ENCODE measurements around the gene VPS11.

VPS11 gene

GRCh38 chr11:119085437-119085847 is 17.8 kb downstream of the VPS11 start:
- DNase-seq (ENCODE audit: low spot score), result peak; percentile 36
- no peak for TF ChIP-seq CTCF (IDR thresholded peaks at IDR 0.05; ENCODE audit: extremely low read depth, missing control alignments)

- TF ChIP-seq CTCF (IDR thresholded peaks at IDR 0.05; ENCODE audit: extremely low read depth, missing control alignments), result no peak
Observed at GRCh38 chr11:119087123-119087522, 19.5 kb downstream of the VPS11 start.

GRCh38 chr11:119087747-119088241 is 20.2 kb downstream of the VPS11 start:
- no peak for TF ChIP-seq CTCF (IDR thresholded peaks at IDR 0.05; ENCODE audit: extremely low read depth, missing control alignments)
- no peak for DNase-seq (ENCODE audit: low spot score)

More at GRCh38 chr11:119087123-119087522, 19.5 kb downstream of the VPS11 start:
- DNase-seq (ENCODE audit: low spot score), result no peak

GRCh38 chr11:119088406-119088805 is 20.8 kb downstream of the VPS11 start:
- no peak for DNase-seq (ENCODE audit: low spot score)
- TF ChIP-seq CTCF (IDR thresholded peaks at IDR 0.05; ENCODE audit: extremely low read depth, missing control alignments), result no peak

- no peak for DNase-seq (ENCODE audit: low spot score)
- TF ChIP-seq CTCF (IDR thresholded peaks at IDR 0.05; ENCODE audit: extremely low read depth, missing control alignments), result no peak
Observed at GRCh38 chr11:119089319-119089718, 21.7 kb downstream of the VPS11 start.

- no peak for DNase-seq (ENCODE audit: low spot score)
Observed at GRCh38 chr11:119091178-119091577, 23.6 kb downstream of the VPS11 start.

More at GRCh38 chr11:119091178-119091577, 23.6 kb downstream of the VPS11 start:
- TF ChIP-seq CTCF (IDR thresholded peaks at IDR 0.05; ENCODE audit: extremely low read depth, missing control alignments), result no peak

All from GM20000 (cell line).